GM19395 (cell line): ENCODE measurements around the gene MDP1.
A peak's percentile ranks its signal among the peaks of the same experiment; 100 is the strongest.

ENCODE experiments used
- ATAC-seq: cut with Tn5 transposase; IDR thresholded peaks from one replicate; pipeline ENCODE4 v1.9.1; 2021; ENCODE audit warnings: mild to moderate bottlenecking, moderate library complexity; ENCODE audit not compliant: unreplicated experiment

MDP1 gene

DNA sequence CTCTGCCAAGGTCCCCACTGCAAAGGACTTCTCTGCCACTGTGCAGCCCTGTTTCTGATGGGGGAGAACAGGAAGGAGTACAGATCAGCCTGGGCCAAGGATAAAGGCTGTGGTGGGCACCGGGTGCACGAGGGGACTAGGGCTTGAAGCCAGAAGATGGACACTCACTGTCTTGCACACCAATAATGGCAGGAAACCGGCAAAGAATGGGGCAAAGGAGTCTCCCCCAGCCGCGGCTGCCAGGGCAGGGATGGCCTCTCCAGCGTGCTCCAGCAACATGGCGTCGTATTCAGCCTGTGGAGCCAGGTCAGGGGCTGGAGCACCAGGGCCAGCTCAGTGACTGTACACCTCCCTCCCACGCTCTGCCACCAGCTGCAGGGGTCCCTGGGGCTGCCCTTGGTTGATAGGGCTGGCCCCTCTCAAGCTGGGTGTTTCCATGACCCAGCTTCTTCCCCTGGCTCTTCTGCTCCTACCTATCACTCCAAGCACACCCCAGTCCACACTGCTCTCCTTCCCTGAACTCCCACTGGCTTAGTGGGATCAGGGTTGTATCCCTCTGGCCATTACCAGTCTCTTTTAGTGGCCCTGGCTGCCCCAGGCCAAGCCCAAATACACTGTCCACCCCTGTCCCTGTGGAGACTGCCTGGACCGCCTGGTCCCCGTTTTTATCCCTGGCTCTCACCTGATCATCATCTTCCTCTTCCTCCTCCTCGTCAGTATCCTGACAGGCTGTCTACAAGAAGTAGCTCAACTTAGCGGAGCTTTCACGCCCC, 33.6 kb downstream of the MDP1 start:
- ATAC-seq = no peak

DNA sequence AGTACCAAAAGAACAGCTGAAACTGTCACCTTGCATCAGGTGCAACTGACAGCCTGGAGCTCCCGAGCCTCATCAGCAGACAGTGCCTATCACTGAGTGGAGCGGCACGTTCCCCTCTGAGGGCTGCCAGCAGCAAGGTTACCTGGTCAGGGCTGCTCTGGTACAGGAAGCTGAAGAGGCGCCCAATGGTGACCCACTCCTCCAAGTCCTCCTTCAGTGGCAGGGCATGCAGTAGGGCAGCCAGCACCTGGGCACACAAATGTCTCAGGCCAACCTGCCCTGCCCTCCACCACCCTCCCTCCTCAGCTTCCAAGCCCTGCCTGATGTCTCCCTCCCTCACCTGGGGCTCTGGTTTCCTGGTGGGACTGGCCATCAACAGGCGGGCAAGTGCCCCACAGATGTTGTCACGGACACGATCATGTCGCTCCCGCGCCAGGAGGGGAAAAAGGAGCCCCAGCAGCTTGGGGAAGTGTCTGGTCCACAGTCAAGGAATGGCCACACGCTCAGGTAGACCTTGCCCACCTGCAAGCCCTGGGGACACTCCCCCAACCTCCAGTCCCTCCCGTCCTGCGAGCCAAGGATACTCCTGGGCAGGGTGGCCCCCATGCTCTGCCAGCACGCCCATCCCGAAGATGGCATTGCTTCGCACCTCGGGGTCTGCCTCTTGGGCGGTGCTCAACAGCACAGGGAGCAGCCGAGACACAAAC, 34.3 kb downstream of the MDP1 start:
- ATAC-seq = no peak

DNA sequence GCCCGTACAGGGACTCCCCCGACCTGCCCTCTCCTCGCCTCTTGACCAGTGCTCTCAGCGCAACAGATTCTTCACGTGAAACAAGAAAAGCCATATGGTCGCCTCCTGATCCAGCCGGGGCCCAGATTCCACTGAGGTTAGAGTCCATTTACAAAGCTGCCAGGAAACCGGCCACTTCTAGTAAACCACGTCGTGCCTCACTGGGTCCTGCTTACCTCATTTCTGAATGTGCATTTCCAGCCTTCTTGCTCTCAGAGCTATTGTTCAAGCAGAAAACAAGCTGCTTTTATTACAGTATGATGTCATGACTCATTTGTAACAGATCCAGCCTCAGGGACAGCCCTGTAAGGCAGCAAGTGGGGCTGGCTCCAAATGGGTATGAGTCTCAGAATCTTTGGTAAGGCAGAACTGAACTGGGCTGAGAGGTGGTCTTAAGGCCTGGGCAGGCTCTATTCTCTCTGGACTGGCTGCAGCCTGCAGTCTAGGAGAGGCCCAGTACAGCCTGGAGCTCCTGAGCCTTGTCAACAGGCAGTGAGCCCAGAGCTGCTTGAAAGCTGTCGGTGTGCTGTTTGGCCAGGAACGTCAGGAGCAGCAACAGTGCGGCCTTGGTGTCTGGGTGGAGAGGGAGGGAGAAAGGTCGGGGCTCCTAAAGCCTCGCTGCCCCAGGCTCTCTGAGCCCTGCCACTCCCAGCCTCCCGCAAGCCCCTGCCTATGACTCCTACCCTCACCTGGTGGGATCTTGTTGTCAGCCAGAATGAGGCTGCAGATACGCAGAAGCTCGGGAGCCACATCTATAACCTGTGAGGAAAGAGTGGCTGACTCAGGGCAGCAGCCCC, 35.7 kb downstream of the MDP1 start:
- no peak for ATAC-seq

DNA sequence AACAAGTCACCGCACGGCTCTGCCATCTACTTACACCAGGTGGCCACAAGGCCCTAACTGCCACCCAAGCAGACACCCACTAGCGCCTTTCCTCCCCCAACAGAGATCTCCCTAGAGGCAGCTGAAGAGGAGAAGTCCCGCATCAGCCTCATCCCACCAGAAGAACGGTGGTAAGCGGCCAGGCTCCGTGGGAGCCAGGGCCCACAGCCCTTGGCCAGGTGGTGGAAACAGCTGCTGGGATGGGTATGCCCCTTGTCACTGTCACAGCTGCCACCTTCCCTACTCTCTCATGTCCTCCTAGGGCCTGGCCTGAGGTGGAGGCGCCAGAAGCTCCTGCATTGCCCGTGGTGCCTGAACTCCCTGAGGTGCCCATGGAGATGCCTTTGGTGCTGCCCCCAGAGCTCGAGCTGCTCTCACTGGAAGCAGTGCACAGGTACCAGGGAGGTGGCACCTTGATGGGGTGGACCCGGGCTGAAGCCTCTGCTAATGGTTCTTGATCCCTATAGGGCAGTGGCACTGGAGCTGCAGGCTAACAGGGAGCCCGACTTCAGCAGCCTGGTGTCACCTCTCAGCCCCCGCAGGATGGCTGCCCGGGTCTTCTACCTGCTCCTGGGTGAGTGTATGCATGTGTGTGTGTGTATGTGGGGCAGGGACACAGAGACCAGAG, 36.4 kb downstream of the MDP1 start:
- ATAC-seq = no peak

DNA sequence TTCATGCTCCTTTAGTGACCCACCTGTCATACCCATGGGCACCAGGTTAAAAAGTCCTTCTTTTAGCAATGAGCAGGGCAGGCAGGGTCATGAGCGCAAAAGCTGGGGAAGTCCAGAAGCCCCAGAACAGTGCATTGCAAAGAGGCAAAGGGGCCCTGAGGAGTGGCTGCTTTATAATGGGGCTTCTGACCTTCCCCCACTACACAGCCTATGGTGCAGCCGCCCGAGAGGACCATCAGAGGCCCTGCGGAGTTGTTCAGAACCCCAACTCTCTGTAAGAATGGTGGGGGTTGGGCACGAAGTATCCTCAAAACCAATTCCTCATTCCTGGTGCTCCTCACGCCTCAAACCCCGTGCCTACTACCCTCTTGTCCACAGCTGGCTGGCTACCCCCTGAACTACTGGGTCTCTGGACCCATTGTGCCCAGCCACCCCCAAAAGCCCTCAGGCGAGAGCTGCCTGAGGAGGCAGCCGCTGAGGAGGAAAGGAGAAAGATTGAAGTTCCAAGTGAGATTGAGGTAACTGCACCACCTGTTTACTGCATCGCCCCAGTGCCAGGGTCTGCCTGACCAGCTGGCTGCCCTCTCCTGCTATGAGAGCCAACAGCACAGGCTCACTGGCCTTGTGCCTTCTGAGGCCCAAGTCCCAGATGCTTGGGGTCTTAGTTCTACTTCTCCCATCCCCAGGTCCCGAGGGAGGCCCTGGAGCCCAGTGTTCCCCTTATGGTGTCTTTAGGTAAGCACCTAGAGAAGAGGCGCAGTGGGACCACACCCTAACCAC, 37.3 kb downstream of the MDP1 start:
- ATAC-seq = no peak

DNA sequence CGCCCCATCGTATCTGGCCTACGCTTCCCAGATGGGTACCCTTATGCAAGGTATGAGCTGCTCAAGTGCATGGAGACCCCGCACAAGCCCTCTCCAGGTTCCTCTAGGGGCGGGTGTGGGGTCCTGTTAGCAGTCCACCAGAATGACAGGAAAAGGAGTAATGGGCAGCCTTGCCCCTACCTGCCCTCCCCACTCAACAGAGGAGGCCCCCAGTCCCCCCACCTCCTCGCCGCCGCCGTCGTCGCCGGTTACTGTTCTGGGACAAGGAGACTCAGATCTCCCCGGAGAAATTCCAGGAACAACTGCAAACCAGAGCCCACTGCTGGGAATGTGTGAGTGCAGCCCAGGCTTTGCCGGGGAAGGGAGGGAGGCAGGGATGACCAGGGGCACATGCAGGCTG, 38.0 kb downstream of the MDP1 start:
- ATAC-seq = no peak

DNA sequence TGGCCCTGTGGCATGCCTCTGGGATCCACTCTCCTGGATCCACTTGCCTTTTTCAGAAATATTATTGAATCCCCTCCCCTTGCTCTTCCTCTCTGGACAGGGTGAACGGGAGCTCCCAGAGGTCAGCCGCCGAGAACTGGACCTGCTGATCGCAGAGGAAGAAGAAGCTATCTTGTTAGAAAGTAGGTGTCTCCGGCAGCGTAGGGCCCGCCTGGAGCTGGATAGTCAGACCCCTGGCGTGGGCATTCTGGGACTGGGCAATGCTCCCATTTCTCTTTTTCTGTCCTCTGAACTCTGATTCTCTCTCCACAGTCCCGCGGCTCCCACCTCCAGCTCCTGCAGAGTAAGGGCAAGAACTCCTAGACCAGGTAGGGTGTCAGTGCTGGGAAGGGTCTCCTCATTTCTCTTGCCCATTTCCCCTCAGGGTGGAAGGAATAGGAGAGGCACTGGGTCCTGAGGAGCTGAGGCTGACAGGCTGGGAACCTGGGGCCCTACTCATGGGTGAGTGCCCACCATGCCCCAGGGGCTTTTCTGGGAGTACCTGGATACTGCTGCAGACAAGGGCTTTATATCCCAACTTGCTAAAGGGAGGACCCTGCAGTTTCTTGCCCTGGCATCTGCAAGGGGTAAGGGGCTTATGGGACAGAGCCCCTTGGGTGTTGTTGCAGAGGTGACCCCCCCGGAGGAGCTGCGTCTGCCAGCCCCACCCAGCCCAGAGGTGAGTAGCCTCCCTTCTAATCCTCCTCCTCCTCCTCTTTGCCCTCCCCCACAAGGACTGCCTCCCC, 38.6 kb downstream of the MDP1 start:
- no peak for ATAC-seq

DNA sequence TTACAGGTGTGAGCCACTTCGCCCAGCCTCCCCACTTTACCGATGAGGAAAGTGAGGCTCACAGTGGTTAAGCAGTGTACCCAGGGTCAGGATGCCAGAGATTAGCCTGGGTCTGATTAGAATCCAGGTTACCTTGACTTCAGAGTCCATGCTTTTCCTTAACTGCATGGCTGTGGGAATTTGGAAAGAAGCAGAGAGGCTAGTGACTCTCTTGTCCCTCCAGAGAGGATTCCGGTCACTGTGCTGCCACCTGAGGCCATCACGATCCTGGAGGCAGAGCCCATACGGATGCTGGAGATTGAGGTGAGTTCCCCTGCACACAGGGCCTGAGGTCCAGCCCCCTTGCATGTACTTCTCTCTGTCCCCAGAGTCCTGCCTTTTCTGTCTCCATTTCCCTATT, 39.3 kb downstream of the MDP1 start:
- ATAC-seq = no peak

DNA sequence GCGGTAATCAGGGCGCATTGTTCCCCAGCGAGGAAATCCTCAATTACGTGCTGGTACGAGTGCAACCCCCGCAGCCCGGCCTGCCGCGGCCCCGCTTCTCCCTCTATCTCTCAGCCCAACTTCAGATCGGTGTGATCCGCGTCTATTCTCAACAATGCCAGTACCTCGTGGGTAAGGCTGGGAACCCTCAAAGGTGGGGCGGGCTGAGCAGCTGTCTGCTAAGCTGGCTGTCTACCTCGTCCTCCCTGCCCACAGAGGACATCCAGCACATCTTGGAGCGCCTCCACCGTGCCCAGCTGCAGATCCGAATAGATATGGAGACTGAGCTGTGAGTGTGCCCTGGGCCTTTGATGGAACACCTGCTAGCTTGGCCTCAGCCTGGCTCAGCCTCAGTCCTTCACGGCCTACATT, 43.0 kb downstream of the MDP1 start:
- ATAC-seq = no peak

DNA sequence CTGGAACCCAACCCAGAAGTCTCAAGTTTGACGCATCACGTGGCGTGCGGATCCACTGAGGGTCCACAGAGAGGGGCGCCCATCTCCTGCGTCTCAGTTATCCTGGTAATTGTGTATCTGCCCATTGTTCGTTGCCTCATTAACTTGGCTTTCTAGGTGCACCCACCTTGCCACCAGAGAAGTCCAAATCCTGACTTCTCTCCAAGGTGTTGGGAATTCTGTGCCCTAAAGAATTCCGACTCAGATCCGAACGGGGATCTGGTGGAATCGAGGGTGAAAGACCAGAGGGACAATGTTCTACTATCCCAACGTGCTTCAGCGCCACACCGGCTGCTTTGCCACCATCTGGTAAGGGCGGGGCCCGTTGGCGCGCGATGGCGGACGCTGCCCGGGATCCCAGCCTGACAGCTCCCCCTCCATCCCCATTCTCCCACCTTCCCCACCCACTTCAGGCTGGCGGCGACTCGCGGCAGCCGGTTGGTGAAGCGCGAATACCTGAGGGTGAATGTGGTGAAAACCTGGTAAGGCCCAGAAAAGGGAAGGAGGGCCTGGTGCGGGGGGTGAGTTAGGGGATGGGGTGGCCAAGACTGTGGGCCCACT, 43.5 kb downstream of the MDP1 start:
- peak; percentile 23 for ATAC-seq

DNA sequence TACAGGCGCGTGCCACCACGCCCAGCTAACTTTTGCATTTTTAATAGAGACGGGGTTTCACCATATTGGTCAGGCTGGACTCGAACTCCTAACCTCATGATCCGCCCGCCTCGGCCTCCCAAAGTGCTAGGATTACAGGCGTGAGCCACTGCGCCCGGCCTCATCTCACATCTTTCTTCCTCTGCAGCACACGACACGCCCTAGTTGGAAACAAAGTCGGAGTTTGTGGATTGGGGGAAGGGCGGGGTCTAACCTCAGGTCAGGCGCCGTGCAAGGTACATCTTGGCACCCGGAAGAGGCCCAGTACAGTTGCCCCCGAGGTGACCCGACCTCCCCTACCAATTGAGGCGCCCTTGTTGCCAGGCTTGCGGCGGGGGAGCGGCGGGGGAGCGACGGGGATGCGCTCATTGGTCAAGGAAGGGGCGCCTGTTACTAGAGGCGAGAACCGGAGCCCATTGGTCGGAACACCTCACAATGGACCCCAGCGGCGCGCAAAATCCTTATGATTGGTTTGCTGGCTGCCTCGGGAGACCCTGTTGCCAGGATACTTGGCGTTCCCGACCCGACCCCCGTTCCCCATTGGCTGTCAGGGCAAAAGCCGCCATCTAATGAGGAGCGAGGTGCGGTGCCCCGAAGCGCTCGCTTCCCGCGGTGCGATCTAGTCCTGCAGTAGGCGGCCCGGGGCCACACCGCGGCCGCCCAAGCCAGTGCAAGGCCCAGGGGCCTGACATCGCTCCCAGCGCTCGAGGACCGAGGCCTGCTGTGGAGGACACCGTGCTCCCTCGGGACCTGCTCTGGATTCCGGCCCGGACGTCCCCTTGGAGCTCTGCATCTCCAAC, 44.2 kb downstream of the MDP1 start, which contains the start of gene REC8:
TSS of gene REC8 (plus strand) at position 659 of the 839 bp plus-strand sequence. CDS start 473 bp downstream, outside the sequence.
- peak; percentile 83 for ATAC-seq

DNA sequence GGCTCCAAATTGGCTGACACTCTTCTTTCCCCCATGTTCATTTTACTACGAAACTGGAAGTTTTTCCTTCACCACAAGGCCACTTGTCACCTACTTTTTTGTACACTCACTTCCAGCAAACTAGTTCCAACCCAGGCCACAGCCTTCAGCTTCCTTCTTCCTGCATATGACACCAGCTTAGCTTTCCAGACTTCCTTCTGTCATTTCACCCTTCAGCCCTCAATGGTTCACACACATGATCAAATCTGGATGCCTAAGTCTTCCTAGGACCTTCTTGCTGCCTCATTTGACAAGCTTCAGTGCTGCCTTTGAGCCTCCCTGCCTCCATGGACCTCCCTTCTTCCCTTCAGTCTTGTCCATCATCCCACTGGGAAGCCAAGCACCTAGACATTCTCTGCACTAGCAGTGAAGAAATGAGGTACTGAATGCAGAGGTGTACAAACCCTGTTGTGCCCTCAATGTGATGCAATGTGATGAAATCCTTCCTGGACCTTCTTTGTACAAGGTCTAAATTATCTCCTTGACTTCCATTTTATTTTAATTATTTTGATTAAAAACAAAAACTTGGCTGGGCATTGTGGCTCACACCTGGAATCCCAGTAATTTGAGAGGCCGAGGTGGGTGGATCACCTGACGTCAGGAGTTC, 48.3 kb downstream of the MDP1 start:
- no peak for ATAC-seq

DNA sequence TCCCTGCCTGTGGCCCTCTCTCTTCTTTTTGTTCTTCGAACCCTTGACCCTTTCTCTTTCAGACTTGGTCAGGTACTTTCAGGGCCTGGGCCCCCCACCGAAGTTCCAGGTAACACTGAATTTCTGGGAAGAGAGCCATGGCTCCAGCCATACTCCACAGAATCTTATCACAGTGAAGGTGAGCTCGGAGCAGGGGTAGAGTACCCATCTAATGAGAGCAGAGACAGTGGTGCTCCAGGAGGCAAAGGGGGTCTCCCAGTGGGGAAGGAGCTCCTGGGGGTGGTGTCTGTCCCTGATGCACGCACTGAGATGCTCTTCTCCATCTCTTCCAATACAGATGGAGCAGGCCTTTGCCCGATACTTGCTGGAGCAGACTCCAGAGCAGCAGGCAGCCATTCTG, 50.1 kb downstream of the MDP1 start:
- ATAC-seq = no peak

DNA sequence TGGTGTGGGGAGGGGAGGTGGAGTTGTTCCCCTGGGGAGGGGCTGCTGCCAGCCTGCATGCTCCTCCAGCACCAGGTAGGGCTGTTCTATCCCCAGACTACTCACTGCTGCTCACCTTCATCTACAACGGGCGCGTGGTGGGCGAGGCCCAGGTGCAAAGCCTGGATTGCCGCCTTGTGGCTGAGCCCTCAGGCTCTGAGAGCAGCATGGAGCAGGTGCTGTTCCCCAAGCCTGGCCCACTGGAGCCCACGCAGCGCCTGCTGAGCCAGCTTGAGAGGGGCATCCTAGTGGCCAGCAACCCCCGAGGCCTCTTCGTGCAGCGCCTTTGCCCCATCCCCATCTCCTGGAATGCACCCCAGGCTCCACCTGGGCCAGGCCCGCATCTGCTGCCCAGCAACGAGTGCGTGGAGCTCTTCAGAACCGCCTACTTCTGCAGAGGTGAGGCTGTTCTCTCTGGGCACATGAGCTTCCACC, 51.3 kb downstream of the MDP1 start:
- ATAC-seq = no peak
